ENCODE data around the gene TCF7L1. TPM values are rescaled to one million over a fixed set of nuclear protein-coding genes. Genes with fewer than 3 reads are reported as not detected.

Gene TCF7L1
- total RNA-seq, 4 donors from 2014 or later: 2.7 to 10.3 (median 8.2) TPM

GRCh38 chr2:85185431-85185940, 52.3 kb downstream of the TCF7L1 start:
- no peak for TF ChIP-seq CTCF (IDR thresholded peaks at IDR 0.05; ENCODE audit: low read depth)

GRCh38 chr2:85187069-85187468, 53.9 kb downstream of the TCF7L1 start:
- TF ChIP-seq CTCF (IDR thresholded peaks at IDR 0.05; ENCODE audit: low read depth): no peak

- no peak for TF ChIP-seq CTCF (IDR thresholded peaks at IDR 0.05; ENCODE audit: low read depth)
These were observed 55.7 kb downstream of the TCF7L1 start for GRCh38 chr2:85188852-85189251.

- no peak for TF ChIP-seq CTCF (IDR thresholded peaks at IDR 0.05; ENCODE audit: low read depth)
These were observed 56.5 kb downstream of the TCF7L1 start for GRCh38 chr2:85189606-85190270.

GRCh38 chr2:85191157-85191556, 58.0 kb downstream of the TCF7L1 start:
- TF ChIP-seq CTCF (IDR thresholded peaks at IDR 0.05; ENCODE audit: low read depth): no peak

GRCh38 chr2:85194780-85195480, 61.7 kb downstream of the TCF7L1 start:
- no peak for TF ChIP-seq CTCF (IDR thresholded peaks at IDR 0.05; ENCODE audit: low read depth)

GRCh38 chr2:85195956-85196355, 62.8 kb downstream of the TCF7L1 start:
- TF ChIP-seq CTCF (IDR thresholded peaks at IDR 0.05; ENCODE audit: low read depth): no peak

Measured in subcutaneous adipose tissue (tissue), 4 donors.